Upper lobe of left lung (tissue), 4 donors: Measurements from ENCODE around the gene TBKBP1.

Source experiments
- EP300 ChIP-seq, 4 donors: sonication (generic); formaldehyde crosslinking; IDR thresholded peaks; one replicate each; pipeline ENCODE4 v1.5.1; 2017; ENCODE audit warnings: antibody characterized with exemption in 4 of 4, control low read depth in 2 of 4
- TF ChIP-seq, protein P1 (sequence below), 6 experiments: fragments of 450-650 bp in 4 of 6; fragments of 200-600 bp in 2 of 6; sonication (generic) in 2 of 6; IDR thresholded peaks; one replicate each; pipeline ENCODE4 v1.5.1; 2016 to 2019; ENCODE audit warnings: antibody characterized with exemption in 6 of 6

DNA sequence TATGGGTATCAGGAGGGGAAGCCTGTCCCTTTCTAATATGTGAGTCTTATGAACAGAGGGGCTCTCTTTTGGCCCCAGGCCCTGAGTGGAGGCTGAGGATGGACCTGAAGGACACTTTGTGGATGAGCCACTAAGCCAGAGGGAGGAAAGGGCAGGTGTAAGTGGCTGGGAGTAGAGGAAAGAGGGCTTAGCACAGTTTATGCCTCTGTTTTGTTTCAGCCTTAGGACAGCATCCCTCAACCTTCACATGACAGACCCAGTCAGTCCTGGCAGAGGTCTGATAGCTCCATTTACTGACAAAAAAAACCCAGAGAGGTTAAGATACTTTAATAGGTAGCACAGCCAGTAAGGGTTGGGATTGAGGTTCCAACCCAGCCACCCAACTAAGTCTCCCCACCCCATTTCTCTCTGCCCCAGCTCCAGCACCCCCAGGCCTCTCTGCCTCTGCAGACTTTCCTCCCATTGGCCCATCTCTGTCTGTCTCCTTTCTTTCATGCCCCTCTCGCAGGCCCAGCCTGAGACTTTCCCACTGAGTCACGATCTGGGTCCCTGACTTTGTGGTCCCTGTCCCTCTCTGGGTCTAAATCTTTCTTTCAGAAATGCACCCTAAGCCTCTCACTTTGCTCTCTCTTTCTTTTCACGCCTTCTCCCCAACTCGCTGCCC is 34.4 kb downstream of the TBKBP1 start:
- TF ChIP-seq EP300 (IDR thresholded peaks at IDR 0.05) = no peak
- TF ChIP-seq, protein P1, sequence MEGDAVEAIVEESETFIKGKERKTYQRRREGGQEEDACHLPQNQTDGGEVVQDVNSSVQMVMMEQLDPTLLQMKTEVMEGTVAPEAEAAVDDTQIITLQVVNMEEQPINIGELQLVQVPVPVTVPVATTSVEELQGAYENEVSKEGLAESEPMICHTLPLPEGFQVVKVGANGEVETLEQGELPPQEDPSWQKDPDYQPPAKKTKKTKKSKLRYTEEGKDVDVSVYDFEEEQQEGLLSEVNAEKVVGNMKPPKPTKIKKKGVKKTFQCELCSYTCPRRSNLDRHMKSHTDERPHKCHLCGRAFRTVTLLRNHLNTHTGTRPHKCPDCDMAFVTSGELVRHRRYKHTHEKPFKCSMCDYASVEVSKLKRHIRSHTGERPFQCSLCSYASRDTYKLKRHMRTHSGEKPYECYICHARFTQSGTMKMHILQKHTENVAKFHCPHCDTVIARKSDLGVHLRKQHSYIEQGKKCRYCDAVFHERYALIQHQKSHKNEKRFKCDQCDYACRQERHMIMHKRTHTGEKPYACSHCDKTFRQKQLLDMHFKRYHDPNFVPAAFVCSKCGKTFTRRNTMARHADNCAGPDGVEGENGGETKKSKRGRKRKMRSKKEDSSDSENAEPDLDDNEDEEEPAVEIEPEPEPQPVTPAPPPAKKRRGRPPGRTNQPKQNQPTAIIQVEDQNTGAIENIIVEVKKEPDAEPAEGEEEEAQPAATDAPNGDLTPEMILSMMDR (IDR thresholded peaks at IDR 0.05) = no peak
